Smooth muscle cell (in vitro differentiated cells): ENCODE results near the gene PDIA2. TPM values are rescaled to one million over a fixed set of nuclear protein-coding genes. Genes with fewer than 3 reads are reported as not detected.

Experiments
- DNase-seq: peaks from one replicate; lab custom pipeline; 2025; ENCODE audit not compliant: unreplicated experiment; lab: John Stamatoyannopoulos, UW
- H2AFZ ChIP-seq: fragments of 200-600 bp; sonication (generic); 2 replicates; pipeline ENCODE4 v1.6.0; 2016; ENCODE audit warnings: antibody characterized with exemption, low read depth, mild to moderate bottlenecking
- H3F3A ChIP-seq: fragments of 200-600 bp; sonication (generic); 2 replicates; pipeline ENCODE4 v1.6.0; 2017; ENCODE audit warnings: antibody characterized with exemption, low read depth
- H3K27ac ChIP-seq: fragments of 200-600 bp; sonication (generic); 2 replicates; pipeline ENCODE4 v1.5.1; 2016; ENCODE audit warnings: low read depth, mild to moderate bottlenecking
- H3K27me3 ChIP-seq: fragments of 200-600 bp; sonication (generic); 2 replicates; pipeline ENCODE4 v1.6.1; 2016; ENCODE audit warnings: low read depth, mild to moderate bottlenecking
- H3K36me3 ChIP-seq: fragments of 200-600 bp; sonication (generic); 2 replicates; pipeline ENCODE4 v1.5.1; 2016; ENCODE audit warnings: low read depth
- H3K4me1 ChIP-seq: fragments of 200-600 bp; sonication (generic); 2 replicates; pipeline ENCODE4 v1.5.1; 2016; ENCODE audit warnings: low read depth
- H3K4me2 ChIP-seq: fragments of 200-600 bp; sonication (generic); 2 replicates; pipeline ENCODE4 v1.6.0; 2016; ENCODE audit warnings: mild to moderate bottlenecking
- H3K4me3 ChIP-seq: fragments of 200-600 bp; sonication (generic); 2 replicates; pipeline ENCODE4 v1.5.1; 2016; ENCODE audit warnings: mild to moderate bottlenecking
- H3K79me2 ChIP-seq: fragments of 200-600 bp; sonication (generic); 2 replicates; pipeline ENCODE4 v1.6.0; 2016; ENCODE audit warnings: low read depth, mild to moderate bottlenecking
- H3K9ac ChIP-seq: fragments of 200-600 bp; sonication (generic); 2 replicates; pipeline ENCODE4 v1.6.0; 2016; ENCODE audit warnings: low read depth
- H3K9me3 ChIP-seq: fragments of 200-600 bp; sonication (generic); replicated peaks from 2 replicates; pipeline ENCODE4 v1.5.1; 2016; ENCODE audit warnings: low read depth
- H4K20me1 ChIP-seq: fragments of 200-600 bp; sonication (generic); 2 replicates; pipeline ENCODE4 v1.6.0; 2016; ENCODE audit warnings: low read depth
- CTCF ChIP-seq: fragments of 200-600 bp; sonication (generic); IDR thresholded peaks from 2 replicates; pipeline ENCODE4 v1.5.1; 2017; ENCODE audit warnings: borderline replicate concordance, mild to moderate bottlenecking, antibody characterized with exemption; ENCODE audit not compliant: insufficient read depth, poor library complexity, severe bottlenecking
- WGBS: methylation state at CpG from one replicate; pipeline ENCODE4 v1.1.7; 2016; ENCODE audit warnings: low lambda C conversion rate; 5-methylcytosine and 5-hydroxymethylcytosine counted together
- polyA plus RNA-seq: library from polyadenylated mRNA; unstranded; fragments of >200 nt; fragmentation: Nextera tagmentation; extraction: Ambion mirVana; gene quantifications from 2 replicates; pipeline ENCODE4 v1.2.1, GENCODE V29; 2016
- total RNA-seq: library from RNA; depleted of rRNA; stranded (reverse); fragments of >200 nt; gene quantifications from 2 replicates; pipeline ENCODE4 v1.2.3, GENCODE V29; 2014

PDIA2 gene
- total and polyA plus RNA-seq, 2 experiments from 2014 or later = 0.18 to 0.86 TPM

- no peak overlapping the region for H3K4me3 ChIP-seq
- no peaks in the 10 kb centered on the region for H3K9me3 ChIP-seq
- no peaks in the 10 kb centered on the region for H3F3A ChIP-seq
- H3K4me2 ChIP-seq = no peak overlapping the region
- H3K4me1 ChIP-seq = no peaks in the 10 kb centered on the region
- H2AFZ ChIP-seq = no peak overlapping the region
- no peak overlapping the region for H3K27ac ChIP-seq
- no peak for TF ChIP-seq CTCF
- no peak for DNase-seq
- no peak overlapping the region for H3K9ac ChIP-seq
- H3K36me3 ChIP-seq = no peaks in the 10 kb centered on the region
- WGBS = 98% methylated on average over 12 of the region's 14 CpGs
- H3K27me3 ChIP-seq = no peaks in the 10 kb centered on the region
- H3K79me2 ChIP-seq = no peaks in the 10 kb centered on the region
- peaks cover 12% of the 10 kb centered on the region for H4K20me1 ChIP-seq
These were observed 13.3 kb downstream of the PDIA2 start for GRCh38 chr16:296276-296675.

GRCh38 chr16:296806-297510 lies 14.0 kb downstream of the PDIA2 start:
- H3K27ac ChIP-seq = no peak overlapping the region
- no peak for DNase-seq
- H3F3A ChIP-seq = no peaks in the 10 kb centered on the region
- 96% methylated on average over 37 of the region's 37 CpGs for whole genome bisulfite sequencing
- H3K36me3 ChIP-seq = no peaks in the 10 kb centered on the region
- no peak overlapping the region for H3K9ac ChIP-seq
- no peaks in the 10 kb centered on the region for H3K9me3 ChIP-seq
- no peak overlapping the region for H2AFZ ChIP-seq
- no peak overlapping the region for H3K4me2 ChIP-seq
- H3K79me2 ChIP-seq = no peaks in the 10 kb centered on the region
- TF ChIP-seq CTCF = no peak
- H3K4me1 ChIP-seq = no peaks in the 10 kb centered on the region
- H3K27me3 ChIP-seq = no peaks in the 10 kb centered on the region
- H4K20me1 ChIP-seq = peaks cover 12% of the 10 kb centered on the region
- no peak overlapping the region for H3K4me3 ChIP-seq

GRCh38 chr16:297832-298231 lies 14.9 kb downstream of the PDIA2 start:
- H3K9me3 ChIP-seq = no peaks in the 10 kb centered on the region
- H4K20me1 ChIP-seq = peaks cover 14% of the 10 kb centered on the region
- H3K4me3 ChIP-seq = no peak overlapping the region
- no peak for TF ChIP-seq CTCF
- no peaks in the 10 kb centered on the region for H3K79me2 ChIP-seq
- H3K9ac ChIP-seq = no peak overlapping the region
- no peak overlapping the region for H2AFZ ChIP-seq
- 96% methylated on average over 29 of the region's 32 CpGs for WGBS
- H3K4me2 ChIP-seq = no peak overlapping the region
- H3K27ac ChIP-seq = no peak overlapping the region
- no peaks in the 10 kb centered on the region for H3K4me1 ChIP-seq
- no peaks in the 10 kb centered on the region for H3F3A ChIP-seq
- DNase-seq = no peak
- H3K36me3 ChIP-seq = no peaks in the 10 kb centered on the region
- no peaks in the 10 kb centered on the region for H3K27me3 ChIP-seq

- H3K9me3 ChIP-seq = no peaks in the 10 kb centered on the region
- no peak overlapping the region for H2AFZ ChIP-seq
- DNase-seq = no peak
- H4K20me1 ChIP-seq = peaks cover 17% of the 10 kb centered on the region
- no peaks in the 10 kb centered on the region for H3K4me1 ChIP-seq
- no peaks in the 10 kb centered on the region for H3F3A ChIP-seq
- H3K4me3 ChIP-seq = no peak overlapping the region
- no peak overlapping the region for H3K27ac ChIP-seq
- H3K36me3 ChIP-seq = no peaks in the 10 kb centered on the region
- 98% methylated on average over 6 of the region's 6 CpGs for WGBS
- H3K9ac ChIP-seq = no peak overlapping the region
- H3K27me3 ChIP-seq = no peaks in the 10 kb centered on the region
- no peak overlapping the region for H3K4me2 ChIP-seq
- TF ChIP-seq CTCF = no peak
- peaks cover 2% of the 10 kb centered on the region for H3K79me2 ChIP-seq
These were observed 18.3 kb downstream of the PDIA2 start for GRCh38 chr16:301235-301634.
